ENCODE measurements around the gene NEAT1.

Gene NEAT1

DNA sequence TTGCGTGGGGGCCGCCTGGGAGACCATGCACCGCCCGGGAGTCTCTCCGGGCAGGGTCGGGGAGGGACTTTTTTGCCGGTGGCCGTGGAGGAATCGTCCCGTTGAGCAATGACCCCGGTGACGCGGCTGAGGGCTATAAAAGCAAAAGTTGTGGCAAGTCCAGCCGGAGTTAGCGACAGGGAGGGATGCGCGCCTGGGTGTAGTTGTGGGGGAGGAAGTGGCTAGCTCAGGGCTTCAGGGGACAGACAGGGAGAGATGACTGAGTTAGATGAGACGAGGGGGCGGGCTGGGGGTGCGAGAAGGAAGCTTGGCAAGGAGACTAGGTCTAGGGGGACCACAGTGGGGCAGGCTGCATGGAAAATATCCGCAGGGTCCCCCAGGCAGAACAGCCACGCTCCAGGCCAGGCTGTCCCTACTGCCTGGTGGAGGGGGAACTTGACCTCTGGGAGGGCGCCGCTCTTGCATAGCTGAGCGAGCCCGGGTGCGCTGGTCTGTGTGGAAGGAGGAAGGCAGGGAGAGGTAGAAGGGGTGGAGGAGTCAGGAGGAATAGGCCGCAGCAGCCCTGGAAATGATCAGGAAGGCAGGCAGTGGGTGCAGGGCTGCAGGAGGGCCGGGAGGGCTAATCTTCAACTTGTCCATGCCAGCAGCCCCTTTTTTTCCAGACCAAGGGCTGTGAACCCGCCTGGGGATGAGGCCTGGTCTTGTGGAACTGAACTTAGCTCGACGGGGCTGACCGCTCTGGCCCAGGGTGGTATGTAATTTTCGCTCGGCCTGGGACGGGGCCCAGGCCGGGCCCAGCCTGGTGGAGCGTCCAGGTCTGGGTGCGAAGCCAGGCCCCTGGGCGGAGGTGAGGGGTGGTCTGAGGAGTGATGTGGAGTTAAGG lies at the start of gene NEAT1:
NEAT1 (plus strand) TSS at position 166 of the 883 bp plus-strand sequence.
- H3K4me3 ChIP-seq (ENCODE audit: low read depth, low read length) = peak within 1 kb of the TSS; percentile 76

DNA sequence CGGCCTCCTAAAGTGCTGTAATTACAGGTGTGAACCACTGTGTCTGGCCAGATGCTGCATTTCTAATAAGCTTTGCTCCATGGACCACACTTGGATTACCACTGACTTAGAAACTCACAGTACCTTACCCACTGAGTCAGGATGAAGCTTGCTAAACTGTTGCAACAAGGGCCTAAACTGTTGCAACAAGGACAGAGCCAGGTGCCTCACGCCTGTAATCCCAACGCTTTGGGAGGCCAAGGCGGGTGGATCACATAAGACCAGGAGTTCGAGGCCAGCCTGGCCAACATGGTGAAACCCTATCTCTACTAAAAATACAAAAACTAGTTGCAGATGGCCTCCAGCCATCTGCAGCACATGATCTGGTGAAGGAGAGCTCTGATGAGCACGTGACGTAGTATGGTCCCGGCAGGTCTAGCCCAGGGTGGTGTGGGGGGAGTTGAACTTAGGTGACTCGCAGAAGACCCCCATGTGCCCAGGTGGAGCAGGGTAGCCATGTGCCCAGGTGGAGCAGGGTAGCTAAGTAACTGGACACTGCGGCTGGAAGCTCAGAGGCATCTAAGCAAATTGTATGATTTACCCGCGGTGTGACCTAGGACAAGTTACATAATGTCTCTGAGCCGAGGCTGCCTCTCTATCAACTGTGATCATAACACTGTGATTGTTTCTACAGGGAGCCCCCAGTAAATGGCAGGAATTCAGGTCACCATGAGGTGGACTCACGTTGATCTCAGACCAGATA lies 48.6 kb upstream of the NEAT1 start:
- H3K4me3 ChIP-seq (ENCODE audit: low read depth, low read length) = no peak overlapping the region

DNA sequence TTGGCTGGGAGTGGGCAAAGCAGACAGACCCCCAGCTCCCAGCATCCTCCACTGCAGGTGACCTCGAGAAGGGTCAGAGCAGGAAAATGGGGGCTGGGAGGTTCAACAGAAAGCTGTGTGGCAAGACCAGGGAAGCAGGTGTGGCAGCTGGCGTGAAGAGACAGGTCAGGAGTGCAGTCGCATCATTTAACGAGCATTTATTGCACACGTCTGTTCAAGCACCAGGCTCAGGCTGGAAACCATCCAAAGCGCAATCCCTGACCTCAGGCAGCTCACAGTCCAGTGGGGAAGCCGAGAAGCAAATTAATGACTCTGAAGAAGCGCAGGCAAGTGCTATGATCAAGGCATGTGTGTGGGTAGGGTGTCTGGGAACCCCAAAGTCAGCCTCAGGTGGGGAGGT lies 47.6 kb upstream of the NEAT1 start:
- H3K4me3 ChIP-seq (ENCODE audit: low read depth, low read length) = no peak overlapping the region

DNA sequence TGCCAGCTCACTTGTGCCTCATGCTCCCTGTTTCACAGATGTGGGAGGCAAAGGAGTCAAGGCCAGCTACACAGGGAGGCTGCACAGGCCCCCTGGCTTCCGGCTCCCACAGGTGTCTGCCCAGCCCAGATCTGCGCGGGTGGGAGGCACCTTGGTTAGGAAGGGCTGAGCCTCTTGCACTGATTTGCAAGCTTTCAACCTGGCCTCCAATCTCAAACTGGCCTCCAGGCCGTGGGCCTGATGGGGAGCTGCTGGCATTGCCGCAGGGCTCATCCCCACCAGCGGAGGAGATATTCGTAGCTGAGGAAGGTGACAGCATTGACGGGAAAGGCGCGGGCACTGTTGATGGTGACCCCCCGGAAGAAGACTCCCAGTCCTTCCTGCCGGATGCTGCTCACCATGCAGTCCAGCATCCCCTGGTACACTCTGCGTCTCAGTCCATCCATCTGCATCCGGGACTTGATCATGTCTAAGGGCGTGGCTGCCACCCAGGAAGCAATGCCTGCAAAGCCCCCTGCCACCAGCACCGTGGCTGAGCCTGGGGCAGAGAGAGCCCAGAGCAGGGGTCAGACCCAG lies 46.4 kb upstream of the NEAT1 start:
- no peak overlapping the region for H3K4me3 ChIP-seq (ENCODE audit: low read depth, low read length)

DNA sequence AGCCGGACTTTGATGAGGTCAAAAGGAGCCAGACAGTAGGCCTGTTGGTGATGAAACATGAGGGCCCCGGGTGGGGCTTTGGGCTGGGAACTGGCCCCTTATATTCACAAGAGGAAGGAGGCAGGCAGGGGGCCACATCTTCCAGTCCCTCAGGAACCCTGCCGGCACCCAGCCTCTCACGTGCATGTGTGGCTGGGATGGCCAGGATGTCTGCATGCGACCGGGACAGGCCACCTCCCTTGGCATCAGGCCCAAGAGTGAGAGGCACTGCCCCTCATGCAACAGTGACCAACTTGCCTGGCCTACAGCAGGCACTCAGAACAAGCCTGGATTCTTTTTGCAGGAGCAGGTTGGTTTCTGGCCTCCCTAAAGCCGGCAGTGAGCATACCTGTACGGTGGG lies 45.6 kb upstream of the NEAT1 start:
- H3K4me3 ChIP-seq (ENCODE audit: low read depth, low read length) = no peak overlapping the region

DNA sequence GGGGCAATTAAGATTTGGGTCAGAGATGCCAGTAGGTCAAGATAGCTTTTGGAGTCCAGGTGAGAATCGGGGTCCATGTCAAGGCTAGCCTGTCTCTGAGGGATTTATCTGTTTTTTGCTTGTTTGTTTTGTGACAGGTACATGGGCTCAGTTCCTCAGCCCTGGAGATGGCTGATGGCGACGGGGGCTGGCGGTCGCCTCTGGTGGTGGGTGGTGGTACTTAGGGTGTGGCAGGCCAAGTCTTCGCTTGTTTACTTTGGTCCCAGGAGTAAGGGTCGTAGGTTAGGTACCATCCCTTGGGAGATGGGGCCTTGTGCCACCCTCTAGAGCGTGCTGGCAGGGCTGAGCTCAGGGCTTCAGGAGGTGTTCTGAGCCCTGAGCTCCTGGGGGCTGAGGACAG lies 44.8 kb upstream of the NEAT1 start:
- H3K4me3 ChIP-seq (ENCODE audit: low read depth, low read length) = no peak overlapping the region

DNA sequence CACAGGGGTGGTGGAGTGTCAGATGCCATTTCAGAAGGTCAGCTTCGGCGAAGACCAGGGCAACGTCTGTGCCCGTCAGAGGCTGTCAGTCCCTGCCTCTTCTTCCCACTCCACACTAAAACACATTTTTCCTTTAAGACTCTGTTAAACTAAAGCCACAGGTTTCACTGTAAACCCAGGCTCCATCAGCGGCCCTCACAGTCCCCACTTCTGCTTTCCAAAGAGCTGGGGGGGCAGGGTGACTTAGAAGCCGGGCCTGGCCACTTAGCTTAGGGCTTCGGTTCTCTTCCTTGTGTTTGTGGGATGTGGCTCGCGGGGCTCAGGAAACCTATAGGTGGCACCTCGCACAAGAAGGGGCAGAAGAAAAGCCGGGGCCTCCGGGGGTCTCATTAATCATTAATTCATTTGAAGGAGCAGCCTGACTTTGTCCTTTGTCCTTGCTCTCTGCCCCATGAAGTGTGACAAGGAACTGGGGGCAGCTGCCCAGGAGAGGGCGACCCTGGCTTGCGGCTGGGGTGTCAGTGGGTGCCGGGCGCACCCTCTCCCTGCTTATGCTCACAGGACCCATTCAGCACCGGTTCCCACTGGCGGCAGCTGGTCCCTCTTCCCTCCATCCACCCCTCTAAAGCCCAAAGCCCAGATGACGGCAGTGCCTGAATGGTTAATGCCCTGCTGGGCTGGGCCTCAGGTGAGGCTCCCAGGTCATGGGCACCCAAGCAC lies 44.2 kb upstream of the NEAT1 start:
- no peak overlapping the region for H3K4me3 ChIP-seq (ENCODE audit: low read depth, low read length)

DNA sequence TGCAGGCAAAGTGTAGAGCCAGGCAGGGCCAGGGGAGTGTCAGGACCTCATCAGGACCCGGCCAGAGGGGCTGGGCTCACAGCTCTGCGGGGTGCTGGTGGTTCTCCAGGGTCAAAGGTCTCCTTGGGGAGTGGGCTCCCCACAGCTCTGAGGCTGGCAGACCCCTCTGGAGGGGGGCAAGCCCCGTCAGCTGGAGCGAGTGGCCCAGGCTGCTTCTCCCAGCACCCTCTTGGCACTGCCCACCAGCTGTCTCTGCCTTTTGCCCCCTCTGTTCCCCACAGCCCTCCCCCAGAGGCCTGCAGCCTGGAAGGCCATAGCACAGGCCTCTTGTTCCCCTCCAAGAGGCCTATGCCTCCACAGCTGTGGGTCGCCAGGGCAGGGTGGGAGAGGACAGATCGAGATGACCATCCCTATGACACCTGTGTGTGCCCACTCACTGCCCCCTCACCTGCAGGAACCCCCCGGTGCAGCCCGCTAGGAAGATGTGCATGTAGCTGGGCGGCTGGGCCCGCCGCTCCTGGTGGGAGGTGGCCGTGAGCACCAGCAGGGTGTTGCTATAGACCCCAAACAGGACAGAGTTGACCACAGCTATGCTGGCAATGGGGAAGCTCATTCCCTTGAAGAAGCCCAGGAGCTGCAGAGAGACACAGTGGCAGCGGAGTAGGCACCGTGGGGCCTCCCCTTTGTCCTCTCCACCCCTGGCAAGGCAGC lies 43.5 kb upstream of the NEAT1 start:
- no peak overlapping the region for H3K4me3 ChIP-seq (ENCODE audit: low read depth, low read length)

DNA sequence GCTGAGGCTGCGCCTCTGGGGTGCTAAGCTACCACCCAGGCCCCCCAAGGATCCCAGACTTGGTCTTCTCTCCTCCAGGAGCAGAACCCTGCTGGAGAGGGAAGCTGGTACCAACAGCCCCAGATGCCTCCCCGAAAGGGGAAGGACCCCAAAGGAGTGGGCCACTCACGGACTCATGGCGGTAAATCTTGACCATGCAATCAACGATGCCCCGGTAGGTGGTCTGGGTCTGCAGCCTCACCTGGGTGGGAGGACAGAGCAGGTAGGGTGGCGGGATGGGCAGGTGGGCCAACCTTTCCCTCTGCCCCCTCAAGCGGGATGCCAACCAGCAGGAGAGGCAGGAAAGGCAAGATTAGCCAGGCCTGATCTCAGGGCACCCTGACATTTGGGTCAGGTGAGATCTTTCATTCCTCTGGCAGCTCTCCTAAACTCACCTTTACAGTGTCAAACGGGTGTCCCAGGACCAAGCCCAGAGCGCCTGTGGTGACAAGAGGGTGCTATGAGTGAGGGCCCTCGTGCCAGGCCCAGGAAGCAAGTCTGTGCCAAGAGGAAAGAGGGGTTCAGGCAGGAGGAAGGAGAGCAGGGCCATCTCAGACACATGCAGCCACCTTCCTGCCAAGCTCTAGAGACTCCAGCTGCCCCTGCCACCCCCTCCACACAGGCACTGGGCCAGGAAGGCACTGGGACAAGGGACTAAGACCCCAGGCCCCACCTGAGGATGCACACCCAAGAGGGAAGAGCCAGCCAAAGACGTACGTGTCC lies 42.7 kb upstream of the NEAT1 start:
- no peak overlapping the region for H3K4me3 ChIP-seq (ENCODE audit: low read depth, low read length)

DNA sequence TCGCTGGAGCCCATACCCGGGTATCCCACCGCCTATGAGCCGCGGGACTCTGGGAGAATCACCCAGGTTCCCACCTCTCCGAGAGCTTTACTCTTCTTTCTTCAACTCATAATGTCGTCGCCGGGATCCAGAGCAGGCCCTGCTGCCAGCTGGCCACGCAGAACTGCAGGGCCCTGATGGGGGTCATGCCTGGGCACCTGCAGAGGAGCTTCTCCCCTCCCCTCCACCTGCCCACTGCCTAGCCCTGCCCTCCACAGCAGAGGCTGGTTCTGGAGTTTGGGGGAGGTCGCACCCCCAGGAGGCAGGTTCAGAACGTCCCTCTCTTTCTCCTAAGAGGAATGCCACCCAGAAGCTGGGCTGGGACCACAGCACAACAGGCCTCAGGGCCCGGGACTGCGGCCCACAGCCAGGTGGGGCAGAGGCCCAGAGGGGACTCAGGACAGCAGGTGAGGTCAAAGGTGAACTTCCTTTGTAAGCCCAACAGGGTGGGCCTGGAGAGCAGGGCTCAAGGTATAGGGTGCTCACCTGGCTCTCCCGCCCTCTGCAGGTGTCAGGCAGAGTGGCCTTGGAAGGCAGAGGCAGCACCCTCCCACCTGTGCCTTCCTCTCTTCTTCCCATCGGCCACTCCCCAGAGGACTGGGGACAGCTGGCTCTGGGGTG lies 42.0 kb upstream of the NEAT1 start:
- no peak overlapping the region for H3K4me3 ChIP-seq (ENCODE audit: low read depth, low read length)

DNA sequence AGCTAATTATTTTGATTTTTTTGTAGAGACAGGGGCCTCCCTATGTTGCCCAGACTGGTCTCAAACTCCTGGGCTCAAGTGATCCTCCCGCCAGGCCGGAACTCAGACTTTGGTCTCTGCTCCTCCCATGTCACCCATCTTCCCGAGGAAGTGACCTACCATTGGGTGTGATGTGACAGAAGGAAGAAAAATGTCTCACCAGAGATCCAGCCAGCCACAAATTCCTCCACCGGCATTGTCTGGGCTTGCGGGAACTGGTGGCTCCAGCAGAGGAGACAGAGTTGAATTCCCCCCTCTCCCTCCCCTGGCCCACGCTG lies 40.9 kb upstream of the NEAT1 start:
- no peak overlapping the region for H3K4me3 ChIP-seq (ENCODE audit: low read depth, low read length)

DNA sequence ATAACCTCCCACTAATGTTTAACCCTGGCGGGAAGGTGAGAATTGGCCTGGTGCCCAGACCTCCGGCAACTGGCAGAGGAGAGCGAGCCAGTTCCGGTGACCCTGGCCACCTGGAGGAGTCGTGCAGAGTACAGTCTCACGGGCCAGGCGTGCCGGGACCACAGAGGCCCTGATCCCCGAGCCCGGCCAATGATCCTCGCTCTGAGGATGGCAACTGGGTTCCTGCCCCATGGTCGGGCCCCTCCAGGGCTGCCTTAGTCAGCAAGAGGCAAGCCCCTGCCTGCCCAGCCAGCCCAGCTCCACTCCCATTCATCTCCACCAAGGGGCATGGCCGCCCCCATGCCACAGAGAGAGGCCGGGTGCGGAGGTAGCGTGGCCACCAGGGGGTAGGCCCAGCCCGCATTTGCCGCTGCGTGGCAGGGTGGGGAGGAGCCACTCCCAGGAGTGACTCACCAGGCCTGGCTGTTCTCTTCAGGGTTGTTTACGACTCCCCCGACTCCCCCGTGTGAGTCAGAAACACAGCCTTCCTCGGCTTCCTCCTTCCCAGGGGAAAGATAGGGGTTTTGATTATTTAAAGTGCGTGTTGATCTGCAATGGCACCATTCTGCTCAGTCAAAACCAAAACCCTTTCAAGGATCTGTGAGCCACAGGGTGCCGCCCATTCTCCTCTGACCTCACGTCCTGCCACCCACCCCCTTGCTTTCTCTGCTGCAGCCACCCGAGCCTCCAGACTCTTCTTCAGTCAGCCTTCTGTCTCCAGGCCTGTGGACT lies 40.4 kb upstream of the NEAT1 start, which contains the start of gene SLC25A45:
SLC25A45 (minus strand) TSS at position 614 of the 771 bp plus-strand sequence. CDS start 695 bp downstream, outside the sequence.
- no peak within 1 kb of the TSS for H3K4me3 ChIP-seq (ENCODE audit: low read depth, low read length)

DNA sequence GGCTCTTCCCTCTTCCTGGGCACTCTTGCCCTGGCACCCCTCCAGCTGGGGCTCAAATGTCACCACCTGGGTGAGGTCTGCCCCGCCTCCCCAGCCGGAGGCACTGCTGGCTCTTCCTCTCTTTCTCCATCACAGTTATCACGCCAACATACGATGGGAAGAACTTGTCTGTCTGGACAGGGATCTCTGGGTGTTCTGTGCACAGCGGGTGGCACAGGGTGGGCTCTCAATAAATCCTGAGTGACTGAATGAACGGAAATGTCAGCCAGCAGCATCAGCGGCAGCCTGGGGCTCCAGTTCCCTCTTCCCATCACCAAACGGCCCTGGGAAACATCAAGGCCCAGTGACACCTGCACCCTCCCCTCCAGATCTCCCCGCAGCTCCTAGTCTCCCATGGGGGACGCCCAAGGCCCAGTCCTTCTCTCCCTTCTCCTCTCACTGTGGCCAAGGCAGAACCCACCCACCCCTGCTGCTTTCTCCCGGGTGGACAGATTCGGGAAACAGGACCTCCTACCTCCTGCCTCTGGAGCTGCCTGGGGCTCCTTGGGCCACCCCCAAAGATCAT lies 39.7 kb upstream of the NEAT1 start:
- no peak overlapping the region for H3K4me3 ChIP-seq (ENCODE audit: low read depth, low read length)

DNA sequence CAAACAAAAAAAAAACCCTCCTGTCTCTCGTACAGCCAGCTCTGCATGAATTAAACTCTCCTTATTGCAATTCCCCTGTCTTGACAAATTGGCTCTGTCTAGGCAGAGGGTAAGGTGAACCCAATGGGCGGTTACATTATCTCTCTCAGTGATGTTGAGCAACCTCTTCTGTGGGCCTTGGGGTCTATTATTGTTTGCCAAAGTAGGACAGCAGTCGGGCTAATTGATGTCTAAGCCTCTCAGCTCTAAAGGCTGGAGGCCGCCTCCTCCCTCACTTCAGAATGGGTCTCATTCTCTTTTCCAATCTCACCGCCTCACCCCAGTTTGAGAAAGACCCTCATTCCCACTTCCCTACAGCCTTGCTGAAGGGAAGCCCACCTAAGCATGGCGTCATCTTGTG lies 38.8 kb upstream of the NEAT1 start:
- no peak overlapping the region for H3K4me3 ChIP-seq (ENCODE audit: low read depth, low read length)

DNA sequence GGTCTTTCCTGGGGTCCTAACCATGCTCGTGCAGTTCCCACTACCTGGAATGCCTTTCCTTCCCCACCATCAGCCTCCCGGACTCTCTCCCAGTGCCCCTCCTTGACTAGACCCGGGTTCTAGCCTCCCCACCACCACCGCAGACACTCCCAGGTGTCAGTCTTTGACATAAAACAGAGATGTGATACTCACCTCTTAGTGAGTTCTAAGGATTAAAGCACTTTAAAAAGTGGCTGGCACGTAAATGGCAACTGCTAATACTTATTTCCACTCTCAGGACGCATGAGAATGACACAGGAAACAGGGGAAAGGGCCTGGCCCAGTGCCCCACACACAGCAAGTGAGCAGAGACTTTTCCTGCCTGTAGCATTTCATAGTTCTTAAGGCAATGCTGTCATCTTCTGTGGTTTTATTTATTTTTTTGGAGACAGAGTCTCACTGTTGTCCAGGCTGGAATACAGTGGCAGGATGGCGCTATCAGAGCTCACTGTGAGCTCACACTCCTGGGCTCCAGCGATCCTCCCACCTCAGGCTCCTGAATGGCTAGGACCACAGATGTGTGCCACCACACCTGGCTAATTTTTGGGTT lies 38.2 kb upstream of the NEAT1 start:
- no peak overlapping the region for H3K4me3 ChIP-seq (ENCODE audit: low read depth, low read length)

DNA sequence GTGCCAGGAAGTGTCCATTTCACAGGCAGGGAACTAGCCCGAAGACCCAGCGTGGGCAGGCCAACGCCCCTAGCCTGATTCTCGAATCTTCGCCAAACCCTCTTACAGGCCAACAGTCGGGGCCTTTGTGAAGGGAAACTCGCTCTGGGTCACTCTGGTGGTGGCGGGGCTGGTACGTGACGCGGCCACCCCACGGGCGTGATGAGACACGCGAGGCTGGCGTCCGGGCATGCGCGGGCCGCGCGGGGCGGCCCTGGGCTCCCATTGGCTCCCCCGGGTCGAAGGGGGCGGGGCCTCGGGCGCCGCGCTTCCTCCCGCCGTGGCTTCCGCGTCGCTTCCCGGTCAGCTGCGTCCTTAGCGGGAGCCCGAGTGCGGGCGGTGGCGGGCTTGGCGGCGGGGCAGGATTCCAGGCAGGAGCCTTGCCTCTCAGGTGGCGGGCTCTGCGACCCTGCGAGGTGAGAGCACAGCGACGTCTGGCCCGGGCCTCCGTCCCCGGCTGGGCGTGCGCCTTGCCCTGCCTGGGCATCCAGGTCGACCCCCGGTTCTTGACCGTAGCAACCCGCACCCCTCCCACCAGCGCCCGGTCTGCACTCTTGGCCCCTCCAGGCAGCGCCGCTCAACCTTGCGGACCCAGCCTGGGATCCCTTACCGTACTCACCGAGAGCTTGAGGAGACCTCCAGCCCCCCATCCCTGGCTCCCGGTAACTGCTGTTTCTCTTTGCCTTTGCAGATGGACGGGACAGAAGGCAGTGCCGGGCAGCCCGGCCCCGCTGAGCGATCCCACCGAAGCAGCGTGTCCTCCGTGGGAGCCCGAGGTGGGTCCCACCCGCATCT lies 36.1 kb upstream of the NEAT1 start, which contains the start of gene FRMD8:
FRMD8 (plus strand) TSS at position 331 of the 834 bp plus-strand sequence; CDS start at position 731, 400 bp downstream.
- H3K4me3 ChIP-seq (ENCODE audit: low read depth, low read length) = peak within 1 kb of the TSS; percentile 69

DNA sequence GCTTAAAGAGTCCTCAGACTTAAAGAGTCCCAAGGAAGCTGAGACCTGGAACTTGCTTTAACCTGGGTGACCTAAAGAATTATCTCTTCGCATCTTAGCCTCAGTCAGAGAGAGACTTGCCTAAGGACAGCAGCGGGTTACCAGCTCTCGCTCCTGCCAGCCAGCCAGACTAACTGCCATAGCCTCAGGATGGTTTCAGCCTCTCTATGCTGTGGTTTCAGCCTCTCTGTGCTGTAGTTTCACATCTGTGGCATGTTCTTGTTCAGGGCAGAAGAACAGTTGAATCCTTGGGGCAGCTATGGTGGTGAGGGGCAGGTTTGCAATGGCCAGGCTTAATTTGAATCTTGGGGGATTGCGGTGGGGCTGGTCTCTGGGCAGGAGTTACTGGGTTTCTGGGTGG lies 33.9 kb upstream of the NEAT1 start:
- no peak overlapping the region for H3K4me3 ChIP-seq (ENCODE audit: low read depth, low read length)

All from iPS-11a (cell line).